ENCODE data around the gene RNGTT.

Gene RNGTT

DNA sequence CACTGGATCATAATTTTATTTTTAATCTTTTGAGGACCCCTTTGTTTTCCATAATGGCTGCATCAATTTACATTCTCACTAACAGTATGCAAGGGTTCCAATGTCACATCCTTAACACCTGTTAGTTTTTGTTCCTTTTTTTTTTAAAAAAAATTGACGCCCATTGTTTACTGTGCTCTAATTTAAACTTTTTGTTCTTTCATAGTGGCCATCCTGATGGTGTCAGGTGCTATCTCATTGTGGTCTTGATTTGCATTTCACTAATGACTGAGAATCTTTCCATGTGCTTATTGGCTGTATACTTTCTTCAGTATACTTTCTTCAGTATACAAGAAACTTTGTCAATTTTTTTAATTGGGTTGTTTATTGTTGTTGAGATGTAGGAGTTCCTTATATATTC, 347.0 kb downstream of the RNGTT start:
- TF ChIP-seq, protein P1, sequence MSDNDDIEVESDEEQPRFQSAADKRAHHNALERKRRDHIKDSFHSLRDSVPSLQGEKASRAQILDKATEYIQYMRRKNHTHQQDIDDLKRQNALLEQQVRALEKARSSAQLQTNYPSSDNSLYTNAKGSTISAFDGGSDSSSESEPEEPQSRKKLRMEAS (IDR thresholded peaks at IDR 0.05) = no peak
- TF ChIP-seq CREB1 (IDR thresholded peaks at IDR 0.05; ENCODE audit: low read depth) (no peak), TAF1 (IDR thresholded peaks at IDR 0.05; ENCODE audit: low read depth) (no peak), TCF12 (IDR thresholded peaks at IDR 0.05; ENCODE audit: low read depth) (no peak), YY1 (IDR thresholded peaks at IDR 0.05; ENCODE audit: low read depth) (no peak), EGR1 (IDR thresholded peaks at IDR 0.05) (no peak), EP300 (IDR thresholded peaks at IDR 0.05; ENCODE audit: borderline replicate concordance) (no peak)

DNA sequence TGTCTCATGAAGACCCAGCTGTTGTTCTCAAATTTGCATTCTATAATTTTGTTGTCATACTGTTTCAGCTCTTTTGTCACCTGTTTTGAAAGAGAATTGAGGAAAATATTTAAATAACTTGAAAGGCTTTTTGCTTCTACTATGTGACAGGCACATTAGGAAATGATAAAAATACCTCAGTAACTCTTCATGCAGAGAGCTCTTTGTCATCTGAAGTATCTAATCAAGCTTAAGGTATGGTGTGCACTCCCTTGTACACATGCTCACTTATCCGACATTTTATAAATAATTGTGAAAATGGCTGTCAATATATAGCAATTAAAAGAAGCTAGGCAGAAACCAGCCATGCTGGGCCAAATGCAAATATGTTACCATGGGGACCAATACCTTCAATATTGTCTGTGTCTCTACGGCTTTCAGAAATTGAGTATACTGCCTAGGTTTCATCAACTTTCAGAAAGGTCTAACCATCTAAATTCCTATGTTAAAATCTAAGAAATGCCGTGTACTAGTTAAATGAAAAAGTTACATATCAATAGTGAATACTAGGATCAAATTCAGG, 349.0 kb downstream of the RNGTT start:
- TF ChIP-seq EP300 (IDR thresholded peaks at IDR 0.05; ENCODE audit: borderline replicate concordance) = no peak
- TF ChIP-seq, protein P2, sequence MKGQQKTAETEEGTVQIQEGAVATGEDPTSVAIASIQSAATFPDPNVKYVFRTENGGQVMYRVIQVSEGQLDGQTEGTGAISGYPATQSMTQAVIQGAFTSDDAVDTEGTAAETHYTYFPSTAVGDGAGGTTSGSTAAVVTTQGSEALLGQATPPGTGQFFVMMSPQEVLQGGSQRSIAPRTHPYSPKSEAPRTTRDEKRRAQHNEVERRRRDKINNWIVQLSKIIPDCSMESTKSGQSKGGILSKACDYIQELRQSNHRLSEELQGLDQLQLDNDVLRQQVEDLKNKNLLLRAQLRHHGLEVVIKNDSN (IDR thresholded peaks at IDR 0.05) = no peak
- TF ChIP-seq FOXM1 (IDR thresholded peaks at IDR 0.05; ENCODE audit: borderline replicate concordance, low read depth) = no peak

DNA sequence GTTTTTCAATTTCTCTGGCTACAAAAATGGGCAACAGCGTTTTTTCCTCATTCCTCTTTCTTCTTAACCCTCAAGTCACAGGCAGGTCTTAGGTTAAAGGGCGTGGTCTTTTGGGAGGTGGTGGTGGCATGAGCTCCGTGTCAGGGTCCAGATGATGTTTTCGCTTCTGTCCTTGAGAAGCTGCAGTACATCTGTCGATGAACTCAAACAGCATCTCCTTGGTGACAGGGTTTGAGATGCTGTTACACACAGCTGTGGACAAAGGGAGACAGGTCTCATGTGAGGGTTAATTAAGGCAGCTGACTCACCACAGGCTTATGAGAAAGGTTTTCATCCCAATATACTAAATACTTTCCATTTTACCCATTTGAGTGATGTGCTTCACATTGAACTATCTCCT, 350.8 kb downstream of the RNGTT start:
- no peak for TF ChIP-seq RAD21 (IDR thresholded peaks at IDR 0.05; ENCODE audit: low read depth)
- TF ChIP-seq, protein P1 (IDR thresholded peaks at IDR 0.05) = no peak
- no peak for TF ChIP-seq EP300 (IDR thresholded peaks at IDR 0.05; ENCODE audit: borderline replicate concordance)
- TF ChIP-seq CEBPB (IDR thresholded peaks at IDR 0.05) = no peak
- no peak for TF ChIP-seq EGR1 (IDR thresholded peaks at IDR 0.05)

DNA sequence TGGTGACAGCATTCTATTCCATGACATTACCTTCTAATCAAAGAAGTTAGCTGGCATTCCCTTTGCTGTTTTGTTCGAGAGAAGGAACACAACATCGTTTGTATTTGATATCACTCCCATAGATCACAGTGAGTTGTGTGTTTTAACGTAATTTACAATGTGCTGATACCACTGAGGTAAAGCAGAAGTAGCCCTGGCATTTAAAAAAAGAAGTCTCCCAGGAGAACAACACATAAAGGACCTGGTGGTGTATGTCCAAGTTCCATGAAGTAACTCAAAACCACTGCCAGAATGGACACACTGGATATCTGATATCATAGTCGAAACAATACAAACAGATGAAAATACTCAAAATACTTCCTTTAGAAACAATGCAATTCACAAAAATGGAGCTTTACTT, 351.7 kb downstream of the RNGTT start:
- no peak for TF ChIP-seq EGR1 (IDR thresholded peaks at IDR 0.05)
- no peak for TF ChIP-seq RAD21 (IDR thresholded peaks at IDR 0.05; ENCODE audit: low read depth)
- no peak for TF ChIP-seq TAF1 (IDR thresholded peaks at IDR 0.05; ENCODE audit: low read depth)
- TF ChIP-seq, protein P3, sequence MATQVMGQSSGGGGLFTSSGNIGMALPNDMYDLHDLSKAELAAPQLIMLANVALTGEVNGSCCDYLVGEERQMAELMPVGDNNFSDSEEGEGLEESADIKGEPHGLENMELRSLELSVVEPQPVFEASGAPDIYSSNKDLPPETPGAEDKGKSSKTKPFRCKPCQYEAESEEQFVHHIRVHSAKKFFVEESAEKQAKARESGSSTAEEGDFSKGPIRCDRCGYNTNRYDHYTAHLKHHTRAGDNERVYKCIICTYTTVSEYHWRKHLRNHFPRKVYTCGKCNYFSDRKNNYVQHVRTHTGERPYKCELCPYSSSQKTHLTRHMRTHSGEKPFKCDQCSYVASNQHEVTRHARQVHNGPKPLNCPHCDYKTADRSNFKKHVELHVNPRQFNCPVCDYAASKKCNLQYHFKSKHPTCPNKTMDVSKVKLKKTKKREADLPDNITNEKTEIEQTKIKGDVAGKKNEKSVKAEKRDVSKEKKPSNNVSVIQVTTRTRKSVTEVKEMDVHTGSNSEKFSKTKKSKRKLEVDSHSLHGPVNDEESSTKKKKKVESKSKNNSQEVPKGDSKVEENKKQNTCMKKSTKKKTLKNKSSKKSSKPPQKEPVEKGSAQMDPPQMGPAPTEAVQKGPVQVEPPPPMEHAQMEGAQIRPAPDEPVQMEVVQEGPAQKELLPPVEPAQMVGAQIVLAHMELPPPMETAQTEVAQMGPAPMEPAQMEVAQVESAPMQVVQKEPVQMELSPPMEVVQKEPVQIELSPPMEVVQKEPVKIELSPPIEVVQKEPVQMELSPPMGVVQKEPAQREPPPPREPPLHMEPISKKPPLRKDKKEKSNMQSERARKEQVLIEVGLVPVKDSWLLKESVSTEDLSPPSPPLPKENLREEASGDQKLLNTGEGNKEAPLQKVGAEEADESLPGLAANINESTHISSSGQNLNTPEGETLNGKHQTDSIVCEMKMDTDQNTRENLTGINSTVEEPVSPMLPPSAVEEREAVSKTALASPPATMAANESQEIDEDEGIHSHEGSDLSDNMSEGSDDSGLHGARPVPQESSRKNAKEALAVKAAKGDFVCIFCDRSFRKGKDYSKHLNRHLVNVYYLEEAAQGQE (IDR thresholded peaks at IDR 0.05; ENCODE audit: low read depth) = no peak
- no peak for TF ChIP-seq TCF12 (IDR thresholded peaks at IDR 0.05; ENCODE audit: low read depth)
- TF ChIP-seq FOXM1 (IDR thresholded peaks at IDR 0.05; ENCODE audit: borderline replicate concordance, low read depth) = no peak
- TF ChIP-seq, protein P1 (IDR thresholded peaks at IDR 0.05) = no peak
- TF ChIP-seq EP300 (IDR thresholded peaks at IDR 0.05; ENCODE audit: borderline replicate concordance) = no peak
- no peak for TF ChIP-seq TEAD4 (IDR thresholded peaks at IDR 0.05)
- TF ChIP-seq, protein P2 (IDR thresholded peaks at IDR 0.05) = no peak
- no peak for TF ChIP-seq NFIC (IDR thresholded peaks at IDR 0.05)
- TF ChIP-seq ZBTB7A (IDR thresholded peaks at IDR 0.05; ENCODE audit: low read depth) = no peak
- TF ChIP-seq CREB1 (IDR thresholded peaks at IDR 0.05; ENCODE audit: low read depth) = no peak
- TF ChIP-seq YY1 (IDR thresholded peaks at IDR 0.05; ENCODE audit: low read depth) = no peak
- no peak for TF ChIP-seq CEBPB (IDR thresholded peaks at IDR 0.05)

DNA sequence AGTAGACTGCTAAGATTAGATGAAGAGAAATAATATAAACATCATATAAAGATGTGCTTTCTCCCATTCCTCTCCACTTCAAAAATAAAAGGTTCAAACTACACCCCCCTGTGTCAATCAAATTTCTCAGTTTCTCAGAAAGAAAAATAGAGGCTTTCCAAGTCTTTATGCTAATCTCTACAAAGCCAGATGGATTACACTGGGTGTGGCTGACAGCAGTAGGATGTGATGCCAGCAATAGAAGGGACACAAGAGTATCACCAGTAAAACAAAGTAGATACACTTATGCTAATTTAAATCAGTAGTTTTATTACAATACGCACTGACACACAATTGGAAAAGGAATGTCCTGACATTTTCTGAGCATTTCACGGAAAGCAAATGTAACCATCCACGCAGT, 353.4 kb downstream of the RNGTT start:
- TF ChIP-seq RAD21 (IDR thresholded peaks at IDR 0.05; ENCODE audit: low read depth) (no peak), TEAD4 (IDR thresholded peaks at IDR 0.05) (no peak), ZBTB7A (IDR thresholded peaks at IDR 0.05; ENCODE audit: low read depth) (no peak), CREB1 (IDR thresholded peaks at IDR 0.05; ENCODE audit: low read depth) (no peak), CEBPB (IDR thresholded peaks at IDR 0.05) (no peak), TCF12 (IDR thresholded peaks at IDR 0.05; ENCODE audit: low read depth) (no peak), EGR1 (IDR thresholded peaks at IDR 0.05) (no peak)
- TF ChIP-seq, protein P2 (IDR thresholded peaks at IDR 0.05) = no peak

DNA sequence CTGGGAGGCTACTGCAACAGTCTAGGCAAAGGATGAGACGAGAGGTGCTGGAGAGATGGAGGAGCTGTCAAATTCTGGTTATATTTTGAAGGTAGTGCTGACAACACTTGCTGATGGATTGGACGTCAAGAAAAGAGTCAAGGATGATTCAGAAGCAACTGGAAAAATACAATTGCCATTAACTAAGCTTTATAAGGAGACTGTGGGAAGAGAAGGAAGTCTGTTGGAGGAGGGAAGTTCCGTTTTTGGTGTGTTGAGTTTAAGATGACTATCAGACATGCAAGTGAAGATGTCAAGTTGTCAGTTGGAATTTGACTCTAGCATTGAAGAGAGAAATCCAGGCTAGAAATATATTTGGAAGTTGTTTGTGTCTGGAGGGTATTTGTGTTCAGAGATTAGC, 358.1 kb downstream of the RNGTT start:
- TF ChIP-seq EP300 (IDR thresholded peaks at IDR 0.05; ENCODE audit: borderline replicate concordance) (no peak), YY1 (IDR thresholded peaks at IDR 0.05; ENCODE audit: low read depth) (no peak), TEAD4 (IDR thresholded peaks at IDR 0.05) (no peak), RAD21 (IDR thresholded peaks at IDR 0.05; ENCODE audit: low read depth) (no peak), CREB1 (IDR thresholded peaks at IDR 0.05; ENCODE audit: low read depth) (no peak), EGR1 (IDR thresholded peaks at IDR 0.05) (no peak), TCF12 (IDR thresholded peaks at IDR 0.05; ENCODE audit: low read depth) (no peak), TAF1 (IDR thresholded peaks at IDR 0.05; ENCODE audit: low read depth) (no peak), FOXM1 (IDR thresholded peaks at IDR 0.05; ENCODE audit: borderline replicate concordance, low read depth) (no peak), CEBPB (IDR thresholded peaks at IDR 0.05) (no peak), ZBTB7A (IDR thresholded peaks at IDR 0.05; ENCODE audit: low read depth) (no peak), NFIC (IDR thresholded peaks at IDR 0.05) (no peak)
- TF ChIP-seq, protein P2 (IDR thresholded peaks at IDR 0.05) = no peak
- TF ChIP-seq, protein P3 (IDR thresholded peaks at IDR 0.05; ENCODE audit: low read depth) = no peak
- TF ChIP-seq, protein P1 (IDR thresholded peaks at IDR 0.05) = no peak

All from Ishikawa (cell line).